Stimulated activated CD4-positive, alpha-beta T cell treated with anti-CD3 and anti-CD28 coated beads, Interleukin-15, amount 100 ng/mL, for 24 hours (primary cell): ENCODE measurements around the gene TSSK3.
A peak's percentile ranks its signal among the peaks of the same experiment; 100 is the strongest.
"Not testable (repeated sequence)": the region's sequence is repeated elsewhere in the genome, so short reads cannot be mapped to it uniquely, and the experiment has no call there.

Experiments used
- DNase-seq: peaks from one replicate; pipeline ENCODE4 v3.0.0-alpha.2; 2020

The TSSK3 gene

DNA sequence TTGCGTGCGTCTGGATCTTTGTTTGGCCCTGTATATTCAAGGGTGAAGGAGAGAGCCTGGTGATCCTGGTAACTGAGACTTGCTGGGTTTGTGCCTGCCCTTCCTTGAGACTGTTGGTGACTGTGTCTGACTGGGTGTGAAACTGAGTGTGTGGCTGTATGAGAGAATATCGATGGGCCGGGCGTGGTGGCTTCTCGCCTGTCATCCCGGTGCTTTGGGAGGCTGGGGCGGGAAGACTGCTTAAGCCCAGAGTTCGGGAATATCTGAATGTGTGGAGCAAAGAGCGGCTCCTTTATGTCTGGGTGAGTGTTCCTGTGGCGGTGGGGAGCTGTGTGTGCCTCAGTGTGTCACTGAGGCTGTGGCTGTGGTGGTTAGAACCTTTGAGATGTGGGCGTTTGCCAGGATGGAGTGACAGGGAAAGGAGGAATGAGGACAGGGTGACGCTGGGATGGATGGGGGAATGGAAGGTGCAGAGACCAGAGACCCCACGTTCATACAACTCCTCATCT, 23.6 kb upstream of the TSSK3 start:
- no peak for DNase-seq

DNA sequence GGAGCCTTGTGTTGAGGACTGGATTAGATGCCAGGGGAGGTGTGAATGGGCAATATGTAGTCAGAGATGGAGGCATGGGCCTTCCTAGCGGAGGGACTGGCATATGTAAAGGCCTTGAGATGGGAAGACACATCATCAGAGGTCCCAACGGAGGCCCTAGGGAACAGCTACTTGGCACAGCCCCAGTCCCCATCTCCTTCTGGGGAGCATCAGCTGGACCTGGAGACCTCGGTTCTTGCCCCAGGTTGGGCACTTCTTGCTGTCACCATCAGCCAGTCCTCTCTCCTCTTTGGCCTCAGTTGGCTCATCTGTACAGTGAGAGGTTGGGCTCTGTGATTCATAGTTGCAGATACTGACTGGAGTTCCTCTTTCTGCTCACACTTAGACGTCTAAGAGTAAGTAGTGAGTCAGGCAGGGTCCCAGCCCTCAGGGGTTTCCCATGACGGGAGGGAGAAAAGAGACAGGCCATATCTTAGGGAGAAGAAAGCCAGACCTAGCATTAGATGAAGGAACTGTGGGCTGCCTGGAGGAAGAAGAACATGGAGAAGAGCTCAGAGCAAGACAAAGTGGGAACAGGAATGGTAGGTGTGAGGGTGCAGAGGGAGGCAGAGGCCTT, 22.9 kb upstream of the TSSK3 start:
- DNase-seq = peak; percentile 67

GRCh38 chr1:32341186-32341757, 21.1 kb upstream of the TSSK3 start:
- no peak for DNase-seq

DNA sequence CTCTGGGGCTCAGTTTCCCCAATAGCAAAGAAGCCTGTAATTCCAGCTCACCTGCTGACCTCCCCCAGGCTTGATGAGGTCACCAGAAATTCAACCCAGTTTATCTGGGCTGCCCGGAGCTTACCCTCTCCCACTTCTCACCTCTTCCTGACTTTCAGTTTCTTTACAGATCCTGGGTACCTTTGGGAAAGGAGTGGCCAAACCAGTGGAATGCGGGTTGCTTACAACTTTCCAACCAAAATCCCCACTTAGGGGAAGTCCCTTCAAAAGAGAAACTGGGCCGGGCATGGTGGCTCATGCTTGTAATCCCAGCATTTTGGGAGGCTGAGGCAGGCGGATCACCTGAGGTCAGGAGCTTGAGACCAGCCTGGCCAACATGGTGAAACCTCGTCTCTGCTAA, 20.4 kb upstream of the TSSK3 start:
- no peak for DNase-seq

GRCh38 chr1:32342704-32343103, 19.6 kb upstream of the TSSK3 start:
- no peak for DNase-seq

DNA sequence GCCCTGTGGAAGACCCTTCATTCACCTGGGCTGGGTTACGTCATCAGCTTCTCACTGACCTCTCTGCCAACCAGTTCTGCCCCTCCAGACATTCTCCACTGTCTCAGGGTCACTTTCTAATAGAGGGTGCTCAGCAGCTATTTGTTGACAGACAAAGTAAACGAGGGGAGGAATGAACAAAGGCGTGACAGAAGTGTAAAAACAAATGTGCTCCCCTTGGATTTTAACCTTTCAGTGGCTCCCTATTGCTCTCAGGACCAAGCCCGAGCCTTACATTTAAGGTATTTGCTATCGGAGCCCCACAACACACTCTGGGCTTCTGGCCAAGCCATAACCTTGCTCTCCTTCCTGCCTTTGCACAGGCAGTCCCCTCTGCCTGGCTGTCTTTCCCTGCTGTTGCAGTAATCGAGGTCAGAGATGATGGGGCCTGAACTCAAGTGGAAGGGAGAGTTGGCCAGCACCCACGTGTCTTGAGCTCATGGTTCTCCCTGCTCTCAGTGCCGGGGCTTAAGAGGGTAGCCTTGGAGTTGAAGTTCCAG, 17.0 kb upstream of the TSSK3 start:
- no peak for DNase-seq

DNA sequence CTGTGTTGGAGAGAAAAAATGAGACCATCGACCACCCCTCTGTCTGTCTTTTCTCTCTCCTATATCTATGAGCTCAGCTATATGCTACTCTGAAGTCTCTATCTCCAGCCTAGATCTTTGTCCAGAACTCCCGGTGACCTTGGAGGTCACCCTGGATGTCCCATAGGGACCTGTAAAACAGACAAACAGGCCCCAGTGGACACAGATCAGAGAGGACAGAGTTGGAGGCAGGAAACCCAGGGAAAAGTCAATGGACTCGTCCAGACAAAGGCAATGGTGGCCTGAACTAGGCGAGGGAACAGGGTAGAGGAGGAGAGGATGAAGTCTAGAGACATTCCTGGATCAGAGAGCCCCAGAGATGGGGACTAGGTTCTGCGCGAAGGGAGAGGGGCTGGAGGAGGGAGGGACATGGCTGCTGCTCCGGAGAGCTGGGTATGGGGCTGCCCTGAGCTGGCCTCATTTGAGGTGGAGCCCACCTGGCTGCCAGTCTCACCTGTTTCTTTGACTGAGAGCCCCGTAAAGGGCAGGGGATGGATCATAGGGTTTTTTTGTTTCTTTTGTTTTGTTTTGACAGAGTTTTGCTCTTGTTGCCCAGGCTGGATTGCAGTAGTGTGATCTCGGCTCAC, 15.7 kb upstream of the TSSK3 start:
- DNase-seq = no peak

DNA sequence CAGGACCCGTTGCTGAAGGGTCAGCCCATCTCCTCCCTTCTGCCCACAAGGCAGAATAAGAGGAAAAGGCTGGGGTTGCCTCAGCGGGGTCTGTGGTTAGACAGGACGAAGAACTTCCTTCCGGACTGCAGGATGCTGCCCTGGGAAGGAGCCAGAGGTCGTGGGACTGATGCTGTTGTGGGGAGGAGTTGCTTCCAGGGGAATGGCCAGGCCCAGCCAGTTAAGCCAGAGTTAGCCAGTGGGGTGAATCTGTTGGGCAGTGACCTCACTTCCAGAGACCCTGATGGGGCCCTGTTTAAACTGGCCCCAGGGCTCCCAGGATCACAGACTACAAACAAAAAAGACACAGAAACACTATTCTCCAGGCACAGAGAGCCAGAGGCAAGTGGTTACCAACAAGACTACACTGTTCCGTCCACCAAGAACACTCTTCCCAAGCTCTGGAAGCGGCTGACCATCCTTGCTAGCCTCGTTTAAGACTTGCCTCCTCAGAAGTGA, 13.1 kb upstream of the TSSK3 start:
- no peak for DNase-seq

GRCh38 chr1:32350785-32351398, 11.4 kb upstream of the TSSK3 start:
- peak; percentile 83 for DNase-seq

DNA sequence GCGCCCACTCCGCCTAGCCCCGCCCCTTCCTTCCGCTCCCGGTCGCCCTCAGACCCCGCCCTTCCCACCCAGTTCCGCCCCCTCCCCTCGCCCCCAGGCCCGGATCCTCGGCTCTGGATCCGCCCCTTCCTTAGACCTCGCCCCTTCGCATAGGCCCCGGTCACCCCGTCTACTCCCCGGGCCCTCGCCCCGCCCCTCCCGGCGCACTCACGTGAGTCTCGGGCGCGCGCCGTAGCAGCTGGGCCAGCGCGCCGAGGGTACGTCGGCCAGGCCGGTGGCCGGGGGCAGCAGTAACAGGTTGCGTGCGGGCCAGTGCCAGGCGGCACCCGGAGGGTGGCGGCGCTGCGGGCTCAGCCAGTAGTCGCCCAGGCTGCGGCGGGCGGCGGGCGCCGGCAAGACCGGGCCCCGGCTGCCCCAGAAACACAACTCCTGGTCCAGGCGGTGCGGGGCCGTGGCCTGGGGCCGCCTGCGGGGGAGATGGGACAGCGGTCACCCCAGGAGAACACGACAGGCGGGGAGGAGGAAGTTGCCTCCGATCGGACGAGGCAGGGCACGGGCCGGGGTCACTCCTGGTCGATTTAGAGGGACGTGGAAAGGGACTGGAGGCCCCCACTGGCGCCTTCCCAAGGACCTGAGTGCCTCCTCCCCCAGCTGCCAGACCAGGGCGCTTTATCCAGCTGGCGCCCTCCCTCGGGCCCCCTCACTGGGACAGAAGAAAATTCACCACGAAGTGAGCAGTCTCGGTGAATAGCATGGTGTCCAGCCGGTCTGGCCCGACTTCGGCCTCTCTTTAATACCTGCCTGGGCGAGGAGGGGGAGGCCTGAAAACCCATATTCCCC, 10.7 kb upstream of the TSSK3 start:
- DNase-seq = peak; percentile 94

DNA sequence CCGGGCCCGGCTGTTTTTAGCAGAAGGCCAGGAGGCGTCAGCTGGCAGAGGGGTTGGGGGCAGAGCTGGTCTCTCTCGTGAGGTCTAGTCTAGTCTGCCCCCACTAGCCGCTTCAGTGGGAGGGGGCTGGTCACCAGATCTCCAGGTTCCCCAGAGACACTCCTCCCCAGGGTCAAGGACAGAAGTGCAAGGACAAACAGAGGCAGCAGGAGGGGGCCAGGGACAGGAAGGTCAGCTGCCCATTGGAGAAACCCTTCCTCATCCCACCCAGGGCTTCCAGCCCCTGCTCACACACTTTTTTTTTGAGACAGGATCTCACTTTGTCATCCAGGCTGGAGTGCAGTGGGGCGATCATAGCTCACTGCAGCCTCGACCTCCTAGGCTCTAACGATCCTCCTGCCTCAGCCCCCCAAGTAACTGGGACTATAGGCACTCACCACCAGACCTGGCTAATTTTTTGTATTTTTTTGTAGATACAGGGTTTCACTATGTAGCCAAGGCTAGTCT, 10.0 kb upstream of the TSSK3 start:
- no peak for DNase-seq

- DNase-seq = no peak
Measured at GRCh38 chr1:32352831-32353383, 9.4 kb upstream of the TSSK3 start.

- DNase-seq = no peak
Measured at GRCh38 chr1:32353431-32353830, 8.9 kb upstream of the TSSK3 start.

DNA sequence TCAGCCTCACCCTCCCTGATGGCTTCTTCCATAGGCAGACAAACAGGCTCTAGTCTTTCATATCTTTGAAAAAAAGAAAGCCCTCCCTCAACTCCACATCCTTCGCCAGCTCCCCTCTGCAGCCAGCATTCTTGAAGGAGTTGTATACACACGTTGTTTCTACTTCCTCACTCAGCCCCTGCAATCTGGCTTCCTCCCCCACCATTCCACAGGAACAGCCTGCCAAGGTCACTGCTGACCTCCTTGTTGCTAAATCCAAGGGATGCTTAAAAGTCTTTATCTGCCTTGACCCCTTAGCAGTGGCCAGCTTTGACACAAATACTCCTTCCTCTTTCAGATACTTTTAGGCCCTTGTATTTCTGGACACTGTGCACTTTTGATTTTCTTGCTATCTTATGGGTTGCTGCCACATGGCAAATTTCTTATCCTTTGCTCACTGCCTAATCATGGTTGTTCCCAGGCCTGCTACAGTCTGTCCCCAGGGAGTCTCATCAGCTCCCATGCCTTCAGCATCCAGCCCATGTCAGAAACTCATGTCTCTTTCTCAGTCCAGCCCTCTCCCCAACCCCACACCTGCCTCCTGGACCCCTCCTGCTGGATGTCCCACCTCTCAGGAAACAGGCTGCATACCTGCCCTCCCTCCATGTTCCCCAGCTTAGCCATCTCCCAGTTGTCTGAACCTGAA, 8.3 kb upstream of the TSSK3 start:
- DNase-seq = no peak

- not testable (repeated sequence) for DNase-seq
Measured at GRCh38 chr1:32355778-32356177, 6.6 kb upstream of the TSSK3 start.

- no peak for DNase-seq
Measured at GRCh38 chr1:32356478-32356877, 5.9 kb upstream of the TSSK3 start.

DNA sequence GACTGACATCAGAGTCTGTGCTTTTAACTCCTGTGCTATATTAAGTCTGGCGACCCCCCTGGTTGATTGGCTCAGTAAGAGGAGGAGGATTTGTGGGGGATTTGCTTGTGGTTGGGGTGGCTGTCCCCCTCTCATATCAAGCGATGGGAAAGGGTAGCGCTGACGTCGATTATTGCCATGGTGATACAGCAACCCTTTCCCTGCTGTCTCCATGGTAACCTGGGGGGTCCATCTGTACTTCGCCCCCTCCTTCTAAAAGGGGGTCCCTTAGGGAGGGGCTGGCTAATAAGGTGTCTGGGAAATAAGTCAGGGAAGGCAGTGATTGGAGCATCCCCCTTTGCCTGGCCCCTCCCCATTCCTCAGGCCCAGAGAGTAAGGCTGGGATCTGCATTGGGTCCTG, 4.7 kb upstream of the TSSK3 start:
- no peak for DNase-seq

DNA sequence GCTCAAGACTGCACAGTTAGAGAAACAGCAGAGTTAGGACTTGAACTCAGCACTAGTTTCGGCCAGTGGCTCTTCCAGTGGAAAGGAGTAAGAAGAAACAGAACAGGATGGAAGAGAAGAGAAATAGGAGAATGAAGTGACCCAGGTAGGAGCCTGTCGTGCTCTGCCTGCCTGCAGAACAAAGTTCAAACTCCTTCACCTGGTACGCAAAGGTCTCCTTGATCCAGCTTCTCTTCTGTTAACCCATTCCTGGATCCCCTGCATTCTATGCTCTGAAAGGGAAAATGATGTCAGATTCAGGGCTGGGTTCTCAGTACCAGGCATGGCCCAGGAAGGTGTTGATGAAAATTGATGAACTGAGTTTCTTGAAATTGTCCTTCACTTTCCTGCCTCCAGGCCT, 3.9 kb upstream of the TSSK3 start:
- no peak for DNase-seq

GRCh38 chr1:32361308-32361673, 1.0 kb upstream of the TSSK3 start:
- DNase-seq = no peak

DNA sequence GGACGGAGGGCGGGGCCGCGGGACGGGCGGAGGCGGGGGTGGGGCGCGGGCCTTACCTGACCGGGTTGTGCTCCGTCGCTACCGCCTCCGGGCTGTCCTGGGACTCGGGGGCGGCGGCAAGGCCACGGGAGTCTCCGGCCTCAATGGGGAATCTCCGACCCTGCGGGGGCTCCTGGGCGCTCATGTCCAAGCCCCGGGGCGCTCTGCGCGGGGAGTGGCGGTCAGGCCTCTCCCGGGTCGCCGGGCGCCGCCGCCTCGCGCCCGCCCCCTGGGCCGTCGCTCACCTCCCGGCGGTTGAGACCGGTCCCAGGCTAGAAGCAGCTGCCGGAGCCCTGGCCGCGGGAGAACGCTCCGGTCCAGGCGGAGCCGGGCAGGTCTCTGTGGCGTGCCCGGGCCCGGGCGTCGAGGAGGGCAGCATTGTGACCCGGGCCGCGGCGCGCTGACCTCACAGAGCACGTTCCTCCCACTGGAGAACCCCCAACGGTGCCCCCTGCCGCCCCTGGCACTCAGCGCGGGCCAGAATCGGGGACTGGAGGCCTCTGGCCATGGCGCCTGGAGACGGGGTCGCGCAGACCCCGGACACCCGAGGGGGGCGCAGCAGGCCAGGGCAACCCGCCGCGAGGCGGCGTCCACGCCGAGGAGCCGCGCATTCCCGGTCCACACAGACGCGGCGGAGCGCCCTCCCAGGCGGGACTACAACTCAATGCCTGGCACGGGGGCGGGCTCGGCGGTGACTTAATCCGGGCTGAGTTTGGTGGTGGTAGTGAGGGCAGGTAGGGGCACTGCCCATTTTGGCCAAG, 465 bp upstream of the TSSK3 start:
- DNase-seq = peak; percentile 56

DNA sequence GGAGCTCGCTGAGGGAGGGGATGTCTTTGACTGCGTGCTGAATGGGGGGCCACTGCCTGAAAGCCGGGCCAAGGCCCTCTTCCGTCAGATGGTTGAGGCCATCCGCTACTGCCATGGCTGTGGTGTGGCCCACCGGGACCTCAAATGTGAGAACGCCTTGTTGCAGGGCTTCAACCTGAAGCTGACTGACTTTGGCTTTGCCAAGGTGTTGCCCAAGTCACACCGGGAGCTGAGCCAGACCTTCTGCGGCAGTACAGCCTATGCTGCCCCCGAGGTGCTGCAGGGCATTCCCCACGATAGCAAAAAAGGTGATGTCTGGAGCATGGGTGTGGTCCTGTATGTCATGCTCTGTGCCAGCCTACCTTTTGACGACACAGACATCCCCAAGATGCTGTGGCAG, 1.4 kb downstream of the TSSK3 start:
- DNase-seq = no peak
